Measurements from ENCODE around the gene CST11.
"Not testable (repeated sequence)": the region's sequence is repeated elsewhere in the genome, so short reads cannot be mapped to it uniquely, and the experiment has no call there.

Gene CST11

GRCh38 chr20:23488470-23488869 lies 35.8 kb upstream of the CST11 start:
- no peak for TF ChIP-seq CTCF (IDR thresholded peaks at IDR 0.05; ENCODE audit: insufficient read depth, low read depth, low read length, missing control alignments)
- no peak overlapping the region for H3K4me3 ChIP-seq (ENCODE audit: low read depth, low read length)
- no peak for DNase-seq (ENCODE audit: low read depth)

GRCh38 chr20:23484081-23484480 lies 31.4 kb upstream of the CST11 start:
- DNase-seq (ENCODE audit: low read depth): peak; percentile 44
- no peak for TF ChIP-seq CTCF (IDR thresholded peaks at IDR 0.05; ENCODE audit: insufficient read depth, low read depth, low read length, missing control alignments)
- no peak overlapping the region for H3K4me3 ChIP-seq (ENCODE audit: low read depth, low read length)

GRCh38 chr20:23482138-23482537 lies 29.5 kb upstream of the CST11 start:
- H3K4me3 ChIP-seq (ENCODE audit: low read depth, low read length): no peak overlapping the region
- DNase-seq (ENCODE audit: low read depth): no peak
- no peak for TF ChIP-seq CTCF (IDR thresholded peaks at IDR 0.05; ENCODE audit: insufficient read depth, low read depth, low read length, missing control alignments)

- TF ChIP-seq CTCF (IDR thresholded peaks at IDR 0.05; ENCODE audit: insufficient read depth, low read depth, low read length, missing control alignments): no peak
- no peak for DNase-seq (ENCODE audit: low read depth)
These were observed 26.4 kb upstream of the CST11 start for GRCh38 chr20:23479043-23479442.

GRCh38 chr20:23477223-23477622 lies 24.5 kb upstream of the CST11 start:
- no peak for TF ChIP-seq CTCF (IDR thresholded peaks at IDR 0.05; ENCODE audit: insufficient read depth, low read depth, low read length, missing control alignments)
- DNase-seq (ENCODE audit: low read depth): no peak
- no peak overlapping the region for H3K4me3 ChIP-seq (ENCODE audit: low read depth, low read length)

More at GRCh38 chr20:23479043-23479442, 26.4 kb upstream of the CST11 start:
- no peak overlapping the region for H3K4me3 ChIP-seq (ENCODE audit: low read depth, low read length)

- no peak overlapping the region for H3K4me3 ChIP-seq (ENCODE audit: low read depth, low read length)
- DNase-seq (ENCODE audit: low read depth): no peak
- no peak for TF ChIP-seq CTCF (IDR thresholded peaks at IDR 0.05; ENCODE audit: insufficient read depth, low read depth, low read length, missing control alignments)
These were observed 23.5 kb upstream of the CST11 start for GRCh38 chr20:23476015-23476754.

GRCh38 chr20:23475395-23475794 lies 22.7 kb upstream of the CST11 start:
- no peak for DNase-seq (ENCODE audit: low read depth)
- no peak overlapping the region for H3K4me3 ChIP-seq (ENCODE audit: low read depth, low read length)
- TF ChIP-seq CTCF (IDR thresholded peaks at IDR 0.05; ENCODE audit: insufficient read depth, low read depth, low read length, missing control alignments): no peak

GRCh38 chr20:23473293-23473692 lies 20.6 kb upstream of the CST11 start:
- not testable (repeated sequence) for DNase-seq (ENCODE audit: low read depth); H3K4me3 ChIP-seq (ENCODE audit: low read depth, low read length)

- not testable (repeated sequence) for DNase-seq (ENCODE audit: low read depth)
These were observed 19.6 kb upstream of the CST11 start for GRCh38 chr20:23472306-23472705.

GRCh38 chr20:23466961-23467360 lies 14.3 kb upstream of the CST11 start:
- H3K4me3 ChIP-seq (ENCODE audit: low read depth, low read length); DNase-seq (ENCODE audit: low read depth): not testable (repeated sequence)

More at GRCh38 chr20:23472306-23472705, 19.6 kb upstream of the CST11 start:
- H3K4me3 ChIP-seq (ENCODE audit: low read depth, low read length): not testable (repeated sequence)

Data from GM12865 (cell line).